ENCODE data around the gene HNRNPDL. TPM values are rescaled to one million over a fixed set of nuclear protein-coding genes. Genes with fewer than 3 reads are reported as not detected.
"Not testable (repeated sequence)": the region's sequence is repeated elsewhere in the genome, so short reads cannot be mapped to it uniquely, and the experiment has no call there.

The HNRNPDL gene
- total RNA-seq, 1 donor from 2014 or later = 123 TPM

DNA sequence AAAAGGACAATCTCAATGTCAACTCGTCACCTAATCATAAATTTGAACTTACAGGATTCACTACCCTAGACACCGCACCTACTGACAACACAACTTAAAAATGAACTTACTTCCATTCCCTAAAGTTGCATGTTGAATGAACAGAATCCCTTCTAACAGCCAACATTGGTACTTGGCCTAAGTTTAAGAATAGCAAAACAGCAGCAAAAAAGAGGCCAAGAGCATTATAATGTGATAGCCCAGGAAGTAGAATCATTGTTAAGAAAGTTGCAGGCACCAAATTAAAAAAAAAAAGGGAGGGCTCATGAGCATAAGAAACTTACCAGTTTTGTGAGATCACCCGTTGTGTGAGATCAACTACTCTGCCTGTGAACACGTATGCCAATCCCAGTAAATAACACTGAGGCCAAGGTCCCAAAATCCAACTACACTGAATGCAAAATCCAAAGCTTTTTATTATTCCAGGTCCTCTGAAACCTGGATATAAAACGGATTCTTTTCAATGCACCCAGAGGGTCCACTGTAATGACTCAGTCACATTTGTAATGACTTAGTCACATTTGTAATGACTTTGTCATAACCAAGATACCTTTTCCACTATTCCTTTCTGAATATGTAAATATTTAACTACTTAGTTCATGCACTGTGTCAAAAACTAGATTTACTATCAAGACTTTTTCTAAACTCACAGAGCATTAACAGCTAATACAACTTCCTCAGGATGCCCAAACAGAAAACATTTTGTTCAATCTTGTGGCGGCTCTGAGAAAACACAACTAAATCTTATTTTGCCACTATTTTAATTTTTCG lies 6.8 kb downstream of the HNRNPDL start:
- Histone ChIP-seq H3K27me3 (ENCODE audit: control insufficient read depth in 3 of 3, insufficient read depth in 3 of 3, low read length in 3 of 3) (no peaks in the 10 kb centered on the region), H3K4me3 (ENCODE audit: low read length in 3 of 3) (no peak overlapping the region), H3K4me1 (ENCODE audit: control insufficient read depth in 3 of 3, insufficient read depth in 3 of 3, low read length in 3 of 3) (peaks cover 15 to 20% (median 18%) of the 10 kb centered on the region in 3 donors), H3K36me3 (ENCODE audit: control insufficient read depth in 3 of 3, insufficient read depth in 3 of 3, low read length in 3 of 3) (peaks cover 22 to 51% (median 43%) of the 10 kb centered on the region in 3 donors), H3K27ac (ENCODE audit: low read depth, low read length) (no peak overlapping the region), H3K9me3 (ENCODE audit: control insufficient read depth in 3 of 3, low read length in 3 of 3) (no peaks in the 10 kb centered on the region), H3K9ac (ENCODE audit: low read depth in 1 of 3, low read length in 3 of 3) (no peak overlapping the region)

DNA sequence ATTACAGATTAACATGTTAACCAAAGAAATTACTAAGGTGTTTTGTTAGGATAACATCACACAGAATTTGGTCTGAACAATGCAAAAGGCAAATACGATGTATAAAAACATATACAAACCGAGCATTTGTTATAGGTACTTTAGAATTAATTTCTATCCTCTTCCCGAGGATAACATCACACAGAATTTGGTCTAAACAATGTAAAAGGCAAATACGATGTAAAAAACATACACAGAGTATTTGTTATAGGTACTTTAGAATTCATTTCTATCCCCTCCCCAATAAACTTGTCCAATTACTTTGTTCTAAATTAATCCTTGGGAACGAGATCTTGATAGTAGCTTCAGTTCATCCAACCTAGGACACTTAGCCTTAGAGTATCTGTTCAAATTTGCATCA lies 7.6 kb downstream of the HNRNPDL start:
- Histone ChIP-seq H3K27me3 (ENCODE audit: control insufficient read depth in 3 of 3, insufficient read depth in 3 of 3, low read length in 3 of 3) (no peaks in the 10 kb centered on the region), H3K4me3 (ENCODE audit: low read length in 3 of 3) (no peak overlapping the region), H3K9ac (ENCODE audit: low read depth in 1 of 3, low read length in 3 of 3) (no peak overlapping the region), H3K36me3 (ENCODE audit: control insufficient read depth in 3 of 3, insufficient read depth in 3 of 3, low read length in 3 of 3) (peaks cover 22 to 49% (median 42%) of the 10 kb centered on the region in 3 donors), H3K9me3 (ENCODE audit: control insufficient read depth in 3 of 3, low read length in 3 of 3) (no peaks in the 10 kb centered on the region), H3K27ac (ENCODE audit: low read depth, low read length) (no peak overlapping the region), H3K4me1 (ENCODE audit: control insufficient read depth in 3 of 3, insufficient read depth in 3 of 3, low read length in 3 of 3) (peaks cover 12 to 13% (median 12%) of the 10 kb centered on the region in 3 donors)

DNA sequence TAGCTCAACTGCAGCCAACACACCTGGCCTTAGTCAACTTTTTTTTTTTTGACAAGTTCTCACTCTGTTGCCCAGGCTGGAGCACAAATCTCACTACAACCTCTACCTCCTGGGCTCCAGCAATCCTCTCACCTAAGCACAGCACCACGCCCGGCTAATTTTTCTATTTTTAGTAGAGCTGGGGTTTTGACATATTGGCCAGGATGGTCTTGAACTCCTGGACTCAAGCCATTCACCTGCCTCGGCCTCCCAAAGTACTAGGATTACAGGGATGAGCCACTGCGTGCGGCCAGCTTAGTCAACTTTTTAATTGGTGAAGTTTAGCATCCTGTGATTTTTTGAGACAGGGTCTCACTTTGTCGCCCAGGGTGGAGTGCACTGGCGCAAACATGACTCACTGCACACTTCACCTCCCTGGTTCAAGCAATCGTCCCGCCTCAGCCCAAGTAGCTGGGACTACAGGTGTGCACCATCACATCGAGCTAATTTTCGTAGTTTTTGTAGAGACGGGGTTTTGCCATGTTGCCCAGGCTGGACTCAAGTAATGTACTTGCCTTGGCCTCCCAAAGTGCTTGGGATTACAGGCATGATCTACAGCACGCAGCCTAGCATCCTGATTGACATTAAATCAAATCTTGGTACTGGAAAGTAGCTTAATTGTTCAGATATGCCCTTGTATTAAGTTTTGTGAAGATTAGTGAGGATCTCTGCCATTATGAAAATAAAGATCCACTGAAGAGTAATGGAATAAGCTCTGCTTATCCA lies 8.3 kb downstream of the HNRNPDL start:
- Histone ChIP-seq H3K27ac (ENCODE audit: low read depth, low read length) (no peak overlapping the region), H3K4me3 (ENCODE audit: low read length in 3 of 3) (no peak overlapping the region), H3K4me1 (ENCODE audit: control insufficient read depth in 3 of 3, insufficient read depth in 3 of 3, low read length in 3 of 3) (peaks cover 6 to 7% (median 7%) of the 10 kb centered on the region in 3 donors), H3K27me3 (ENCODE audit: control insufficient read depth in 3 of 3, insufficient read depth in 3 of 3, low read length in 3 of 3) (no peaks in the 10 kb centered on the region), H3K9ac (ENCODE audit: low read depth in 1 of 3, low read length in 3 of 3) (no peak overlapping the region), H3K9me3 (ENCODE audit: control insufficient read depth in 3 of 3, low read length in 3 of 3) (no peaks in the 10 kb centered on the region), H3K36me3 (ENCODE audit: control insufficient read depth in 3 of 3, insufficient read depth in 3 of 3, low read length in 3 of 3) (peaks cover 21 to 45% (median 39%) of the 10 kb centered on the region in 3 donors)

DNA sequence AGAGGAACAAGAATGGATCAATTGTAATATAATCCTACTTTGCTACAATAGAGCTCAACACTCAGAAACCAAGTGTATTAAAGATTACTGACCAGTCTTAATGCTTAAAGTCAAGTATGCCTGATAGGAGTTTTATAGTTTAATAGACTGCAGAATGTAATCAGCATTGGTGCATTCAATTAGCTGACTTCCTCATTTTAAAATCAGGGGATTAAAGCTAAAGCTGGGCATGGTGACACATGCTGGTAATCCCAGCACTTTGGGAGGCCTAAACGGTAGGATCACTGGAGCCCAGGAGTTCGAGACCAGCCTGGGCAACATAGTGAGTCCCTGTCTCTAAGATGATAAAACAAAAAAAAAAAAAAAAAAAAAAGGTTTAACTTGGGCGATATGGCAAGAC lies 10.8 kb downstream of the HNRNPDL start:
- H3K4me1 ChIP-seq (ENCODE audit: control insufficient read depth in 3 of 3, insufficient read depth in 3 of 3, low read length in 3 of 3) = peaks cover 0 to 3% (median 0%) of the 10 kb centered on the region in 3 donors
- H3K27me3 ChIP-seq (ENCODE audit: control insufficient read depth in 3 of 3, insufficient read depth in 3 of 3, low read length in 3 of 3) = no peaks in the 10 kb centered on the region
- H3K27ac ChIP-seq (ENCODE audit: low read depth, low read length) = no peak overlapping the region
- peaks cover 7 to 21% (median 15%) of the 10 kb centered on the region in 3 donors for H3K36me3 ChIP-seq (ENCODE audit: control insufficient read depth in 3 of 3, insufficient read depth in 3 of 3, low read length in 3 of 3)
- no peak overlapping the region for H3K9ac ChIP-seq (ENCODE audit: low read depth in 1 of 3, low read length in 3 of 3)
- no peak overlapping the region for H3K4me3 ChIP-seq (ENCODE audit: low read length in 3 of 3)
- H3K9me3 ChIP-seq (ENCODE audit: control insufficient read depth in 3 of 3, low read length in 3 of 3) = no peaks in the 10 kb centered on the region

DNA sequence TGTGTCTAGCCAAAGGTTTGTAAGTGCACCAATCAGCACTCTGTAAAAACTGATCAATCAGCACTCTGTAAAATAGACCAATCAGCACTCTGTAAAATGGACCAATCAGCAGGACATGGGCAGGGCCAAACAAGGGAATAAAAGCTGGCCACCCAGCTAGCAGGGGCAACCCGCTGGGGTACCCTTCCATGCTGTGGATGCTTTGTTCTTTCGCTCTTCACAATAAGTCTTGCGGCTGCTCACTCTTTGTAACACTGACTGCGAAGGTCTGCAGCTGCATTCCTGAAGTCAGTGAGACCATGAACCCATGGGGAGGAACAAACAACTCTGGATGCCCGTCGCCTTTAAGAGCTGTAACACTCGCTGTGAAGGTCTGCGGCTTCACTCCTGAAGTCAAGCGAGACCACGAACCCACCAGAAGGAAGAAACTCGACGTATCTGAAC lies 14.3 kb downstream of the HNRNPDL start:
- H3K27me3 ChIP-seq (ENCODE audit: control insufficient read depth in 3 of 3, insufficient read depth in 3 of 3, low read length in 3 of 3) = no peaks in the 10 kb centered on the region
- H3K4me1 ChIP-seq (ENCODE audit: control insufficient read depth in 3 of 3, insufficient read depth in 3 of 3, low read length in 3 of 3) = no peaks in the 10 kb centered on the region
- no peaks in the 10 kb centered on the region for H3K36me3 ChIP-seq (ENCODE audit: control insufficient read depth in 3 of 3, insufficient read depth in 3 of 3, low read length in 3 of 3)
- H3K27ac ChIP-seq (ENCODE audit: low read depth, low read length) = no peak overlapping the region
- no peak overlapping the region for H3K9ac ChIP-seq (ENCODE audit: low read depth in 1 of 3, low read length in 3 of 3)
- no peaks in the 10 kb centered on the region for H3K9me3 ChIP-seq (ENCODE audit: control insufficient read depth in 3 of 3, low read length in 3 of 3)
- no peak overlapping the region for H3K4me3 ChIP-seq (ENCODE audit: low read length in 3 of 3)

DNA sequence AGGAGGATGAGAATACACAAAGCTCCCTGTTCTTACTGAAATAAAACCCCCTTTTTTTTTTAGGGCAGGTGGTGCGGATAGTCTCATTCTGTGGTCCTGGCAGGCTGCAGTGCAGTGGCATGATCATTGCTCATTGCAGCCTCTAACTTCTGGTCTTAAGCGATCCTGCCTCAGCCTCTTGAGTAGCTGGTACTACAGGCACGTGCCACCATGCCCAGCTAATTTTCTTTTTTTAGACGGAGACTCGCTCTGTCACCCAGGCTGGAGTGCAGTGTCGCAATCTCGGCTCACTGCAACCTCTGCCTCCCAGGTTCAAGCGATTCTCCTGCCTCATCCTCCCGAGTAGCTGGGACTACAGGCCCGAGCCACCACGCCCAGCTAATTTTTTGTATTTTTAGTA lies 15.2 kb downstream of the HNRNPDL start:
- not testable (repeated sequence) for H3K36me3 ChIP-seq (ENCODE audit: control insufficient read depth in 3 of 3, insufficient read depth in 3 of 3, low read length in 3 of 3); H3K9ac ChIP-seq (ENCODE audit: low read depth in 1 of 3, low read length in 3 of 3); H3K4me1 ChIP-seq (ENCODE audit: control insufficient read depth in 3 of 3, insufficient read depth in 3 of 3, low read length in 3 of 3); H3K27ac ChIP-seq (ENCODE audit: low read depth, low read length); H3K4me3 ChIP-seq (ENCODE audit: low read length in 3 of 3); H3K27me3 ChIP-seq (ENCODE audit: control insufficient read depth in 3 of 3, insufficient read depth in 3 of 3, low read length in 3 of 3); H3K9me3 ChIP-seq (ENCODE audit: control insufficient read depth in 3 of 3, low read length in 3 of 3)

DNA sequence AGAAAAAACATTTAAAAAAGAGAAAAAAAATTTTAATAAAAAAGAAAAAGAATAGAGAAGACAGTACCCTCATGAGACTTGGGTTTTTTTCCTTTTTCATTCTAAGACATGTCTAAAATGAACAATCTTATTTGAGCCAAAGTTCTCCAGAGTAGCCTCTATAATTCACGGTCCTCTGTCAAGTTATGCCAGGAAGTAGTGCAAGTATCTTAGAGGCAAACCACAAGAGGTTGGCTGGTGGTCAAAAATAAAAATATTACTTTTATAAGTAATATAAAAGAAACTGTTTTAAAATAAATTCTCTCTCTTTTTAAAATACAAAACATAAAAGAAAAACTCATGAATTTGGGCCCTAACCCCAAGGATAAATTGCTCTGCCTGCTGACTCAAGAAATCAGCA lies 26.5 kb downstream of the HNRNPDL start:
- Histone ChIP-seq H3K4me3 (ENCODE audit: low read length in 3 of 3) (no peak overlapping the region), H3K9ac (ENCODE audit: low read depth in 1 of 3, low read length in 3 of 3) (no peak overlapping the region), H3K4me1 (ENCODE audit: control insufficient read depth in 3 of 3, insufficient read depth in 3 of 3, low read length in 3 of 3) (no peaks in the 10 kb centered on the region), H3K27me3 (ENCODE audit: control insufficient read depth in 3 of 3, insufficient read depth in 3 of 3, low read length in 3 of 3) (no peaks in the 10 kb centered on the region), H3K36me3 (ENCODE audit: control insufficient read depth in 3 of 3, insufficient read depth in 3 of 3, low read length in 3 of 3) (no peaks in the 10 kb centered on the region), H3K9me3 (ENCODE audit: control insufficient read depth in 3 of 3, low read length in 3 of 3) (no peaks in the 10 kb centered on the region), H3K27ac (ENCODE audit: low read depth, low read length) (no peak overlapping the region)

DNA sequence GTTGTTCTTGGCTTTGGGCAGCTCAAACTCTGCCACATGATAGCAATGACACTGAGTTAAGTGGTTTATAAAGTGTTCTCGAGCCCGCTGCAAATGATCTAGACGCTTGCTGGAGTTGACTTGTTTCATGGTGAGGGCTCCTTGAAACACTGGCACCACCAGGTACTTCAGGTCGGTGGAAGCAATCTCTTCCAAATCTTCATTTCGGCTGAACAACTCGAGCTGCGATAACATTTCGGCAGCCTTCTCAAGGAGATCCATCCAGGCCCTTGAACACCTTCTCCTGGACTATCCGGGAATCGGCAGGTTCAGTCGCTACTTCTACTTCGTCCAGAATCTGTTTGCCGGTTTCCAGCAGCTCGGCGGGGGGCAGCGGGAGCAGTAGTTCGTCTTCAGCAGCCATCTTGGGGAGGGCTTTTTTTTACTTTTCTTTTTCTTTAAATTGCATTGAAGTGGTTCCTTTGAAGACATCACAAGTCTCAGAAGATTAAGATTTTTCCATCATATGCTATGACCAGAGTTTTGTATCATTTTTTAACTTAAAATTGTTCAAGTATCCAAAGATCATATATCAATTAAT lies 28.0 kb downstream of the HNRNPDL start:
- Histone ChIP-seq H3K27me3 (ENCODE audit: control insufficient read depth in 3 of 3, insufficient read depth in 3 of 3, low read length in 3 of 3) (no peaks in the 10 kb centered on the region), H3K4me3 (ENCODE audit: low read length in 3 of 3) (no peak overlapping the region), H3K4me1 (ENCODE audit: control insufficient read depth in 3 of 3, insufficient read depth in 3 of 3, low read length in 3 of 3) (no peaks in the 10 kb centered on the region), H3K36me3 (ENCODE audit: control insufficient read depth in 3 of 3, insufficient read depth in 3 of 3, low read length in 3 of 3) (no peaks in the 10 kb centered on the region), H3K27ac (ENCODE audit: low read depth, low read length) (no peak overlapping the region), H3K9ac (ENCODE audit: low read depth in 1 of 3, low read length in 3 of 3) (no peak overlapping the region), H3K9me3 (ENCODE audit: control insufficient read depth in 3 of 3, low read length in 3 of 3) (no peaks in the 10 kb centered on the region)

DNA sequence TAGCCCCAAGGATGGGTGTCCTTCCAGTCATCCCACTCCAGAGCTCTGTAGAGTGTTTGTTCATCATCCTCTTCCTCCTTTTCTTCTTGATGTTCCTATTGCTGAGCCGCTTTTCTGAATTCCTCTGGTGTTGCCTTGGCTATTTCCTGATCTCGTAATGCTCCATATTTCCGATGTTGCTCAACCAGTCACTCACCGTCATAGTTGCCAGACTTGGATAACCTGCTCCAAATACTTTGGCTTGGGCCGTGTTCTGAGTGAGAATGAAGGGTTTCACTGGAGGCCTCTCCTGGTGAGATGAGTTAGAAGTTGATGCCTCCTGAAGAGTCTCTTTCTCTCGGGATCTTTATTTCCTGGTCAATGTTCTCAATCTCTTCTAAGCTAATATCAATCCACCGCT lies 28.7 kb downstream of the HNRNPDL start:
- H3K27me3 ChIP-seq (ENCODE audit: control insufficient read depth in 3 of 3, insufficient read depth in 3 of 3, low read length in 3 of 3) = no peaks in the 10 kb centered on the region
- no peaks in the 10 kb centered on the region for H3K4me1 ChIP-seq (ENCODE audit: control insufficient read depth in 3 of 3, insufficient read depth in 3 of 3, low read length in 3 of 3)
- no peaks in the 10 kb centered on the region for H3K9me3 ChIP-seq (ENCODE audit: control insufficient read depth in 3 of 3, low read length in 3 of 3)
- H3K36me3 ChIP-seq (ENCODE audit: control insufficient read depth in 3 of 3, insufficient read depth in 3 of 3, low read length in 3 of 3) = no peaks in the 10 kb centered on the region
- H3K9ac ChIP-seq (ENCODE audit: low read depth in 1 of 3, low read length in 3 of 3) = no peak overlapping the region
- no peak overlapping the region for H3K4me3 ChIP-seq (ENCODE audit: low read length in 3 of 3)
- H3K27ac ChIP-seq (ENCODE audit: low read depth, low read length) = no peak overlapping the region

DNA sequence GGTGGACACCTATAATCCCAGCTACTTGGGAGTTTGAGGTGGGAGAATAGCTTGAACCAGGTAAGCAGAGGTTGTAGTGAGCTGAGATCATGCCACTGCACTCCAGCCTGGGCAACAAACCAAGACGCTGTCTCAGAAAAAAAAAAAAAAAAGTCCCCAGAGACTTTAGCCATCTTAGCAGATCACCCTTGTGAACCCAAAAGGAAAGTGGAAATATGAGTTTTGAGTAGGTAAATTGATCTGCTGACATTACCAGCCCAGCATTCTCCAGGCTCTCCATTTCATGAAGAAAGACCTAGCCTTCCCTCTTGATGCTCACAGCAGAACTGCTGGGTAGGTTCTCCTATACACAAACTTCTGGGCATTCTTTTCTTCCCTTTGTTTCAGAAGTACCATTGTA lies 32.0 kb downstream of the HNRNPDL start:
- Histone ChIP-seq H3K27ac (ENCODE audit: low read depth, low read length) (no peak overlapping the region), H3K36me3 (ENCODE audit: control insufficient read depth in 3 of 3, insufficient read depth in 3 of 3, low read length in 3 of 3) (no peaks in the 10 kb centered on the region), H3K4me3 (ENCODE audit: low read length in 3 of 3) (no peak overlapping the region), H3K27me3 (ENCODE audit: control insufficient read depth in 3 of 3, insufficient read depth in 3 of 3, low read length in 3 of 3) (no peaks in the 10 kb centered on the region), H3K9ac (ENCODE audit: low read depth in 1 of 3, low read length in 3 of 3) (no peak overlapping the region), H3K9me3 (ENCODE audit: control insufficient read depth in 3 of 3, low read length in 3 of 3) (no peaks in the 10 kb centered on the region), H3K4me1 (ENCODE audit: control insufficient read depth in 3 of 3, insufficient read depth in 3 of 3, low read length in 3 of 3) (no peaks in the 10 kb centered on the region)
